A172 (cell line): ENCODE data around the gene NTM. TPM values are rescaled to one million over a fixed set of nuclear protein-coding genes. Genes with fewer than 3 reads are reported as not detected.

Source experiments
- DNase-seq: peaks from one replicate; pipeline ENCODE4 v3.0.0-alpha.2; 2015; ENCODE audit warnings: low spot score
- total RNA-seq: library from RNA; depleted of rRNA; stranded (reverse); fragments of >200 nt; shearing (Covaris generic); gene quantifications from 2 replicates; pipeline ENCODE4 v1.2.3, GENCODE V29; 2014

Gene NTM
- total RNA-seq, 1 experiment from 2014 or later: 1.4 TPM

DNA sequence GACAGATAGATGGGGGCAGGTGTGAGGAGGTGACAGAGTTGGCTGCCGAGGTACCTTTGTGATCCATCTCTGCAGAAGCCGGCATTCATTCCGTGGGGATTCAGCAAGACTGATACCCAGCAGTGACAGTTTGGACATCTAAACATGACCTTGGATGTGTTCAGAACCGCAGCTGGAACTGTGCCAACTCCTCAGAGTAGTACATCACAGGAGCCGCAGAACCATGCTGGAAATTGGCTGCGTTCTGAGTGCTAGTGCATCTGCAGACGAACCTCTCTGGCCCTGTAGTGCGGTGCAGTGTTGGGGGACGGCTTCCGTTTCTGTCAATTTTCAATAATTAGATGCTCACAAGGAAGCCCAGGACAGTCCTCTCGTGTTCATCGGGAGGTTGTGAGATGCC is 772.1 kb downstream of the NTM start:
- no peak for DNase-seq

DNA sequence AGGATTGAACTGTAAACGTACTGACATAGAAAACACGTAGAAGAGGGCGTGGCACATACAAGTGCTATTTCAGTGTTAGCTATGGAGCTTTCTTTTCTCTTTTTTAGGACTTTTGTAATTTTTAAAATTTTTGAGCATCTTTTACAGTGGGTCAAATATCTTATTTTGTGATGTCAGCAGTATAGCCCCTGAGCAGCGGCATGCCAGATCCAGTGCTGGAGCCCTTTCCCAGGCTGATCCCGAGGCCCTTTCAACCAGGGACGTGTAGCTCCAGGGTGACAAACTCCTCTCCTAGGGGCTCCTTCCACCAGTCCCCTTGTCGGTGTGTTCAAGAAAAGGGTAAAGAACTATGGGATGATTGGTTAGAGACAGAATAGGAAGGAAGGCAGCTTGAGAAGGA is 777.0 kb downstream of the NTM start:
- no peak for DNase-seq

DNA sequence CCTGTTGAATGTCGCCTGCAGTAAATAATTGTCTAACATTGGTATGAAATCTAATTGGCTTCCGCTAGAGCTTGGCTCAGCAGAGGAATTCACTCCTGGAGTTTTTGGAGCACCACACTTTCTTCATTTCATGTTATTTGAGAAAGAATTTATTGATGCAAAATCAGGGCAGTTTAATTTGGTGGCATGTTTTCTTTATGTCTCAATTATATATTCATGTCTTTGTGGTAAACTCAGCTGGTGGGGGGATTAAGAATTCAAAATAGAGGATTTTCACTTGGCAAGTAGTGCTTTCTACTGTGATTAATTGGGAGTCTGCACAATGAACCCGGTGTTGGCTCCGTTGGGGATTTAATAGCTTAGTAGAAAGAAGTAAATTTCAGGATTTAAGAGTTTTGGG is 784.4 kb downstream of the NTM start:
- no peak for DNase-seq

DNA sequence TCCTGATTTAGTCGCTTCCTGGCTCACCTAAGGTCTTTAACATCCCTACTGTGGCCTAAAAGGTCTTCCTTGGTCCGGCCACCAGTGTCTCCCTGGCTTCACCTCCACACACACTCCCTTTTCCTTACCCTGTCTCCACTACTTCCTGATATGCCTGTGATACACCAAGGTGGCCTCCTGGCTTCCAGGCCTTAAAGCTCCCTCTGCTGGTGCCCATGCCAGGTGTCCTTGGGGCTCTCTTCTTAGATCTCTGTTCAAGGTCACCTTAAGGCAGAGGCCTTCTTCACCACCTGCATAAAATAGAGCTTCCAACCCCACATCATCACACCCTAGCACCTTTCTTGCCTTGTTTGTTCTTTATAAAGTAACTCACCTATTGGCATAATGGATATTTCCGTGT is 787.7 kb downstream of the NTM start:
- no peak for DNase-seq

DNA sequence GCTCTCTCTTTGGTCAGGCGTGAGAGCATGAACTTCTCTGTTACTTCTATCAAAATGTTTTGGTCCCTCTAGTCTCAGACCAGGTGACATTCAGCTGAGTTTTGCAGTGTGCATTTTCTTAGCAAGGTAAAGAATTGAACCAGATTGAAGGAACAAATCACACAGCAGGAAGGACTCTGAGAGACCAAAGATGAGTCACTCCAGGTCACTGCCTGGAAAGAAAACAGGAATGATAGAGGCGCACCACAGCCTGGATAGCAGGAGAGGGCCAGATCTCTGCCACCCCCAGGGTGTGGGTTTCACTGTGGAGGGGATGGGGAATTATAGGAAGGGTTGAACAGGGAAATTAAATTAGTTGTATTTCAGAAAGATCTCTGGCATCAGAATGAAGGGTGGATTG is 788.3 kb downstream of the NTM start:
- no peak for DNase-seq

DNA sequence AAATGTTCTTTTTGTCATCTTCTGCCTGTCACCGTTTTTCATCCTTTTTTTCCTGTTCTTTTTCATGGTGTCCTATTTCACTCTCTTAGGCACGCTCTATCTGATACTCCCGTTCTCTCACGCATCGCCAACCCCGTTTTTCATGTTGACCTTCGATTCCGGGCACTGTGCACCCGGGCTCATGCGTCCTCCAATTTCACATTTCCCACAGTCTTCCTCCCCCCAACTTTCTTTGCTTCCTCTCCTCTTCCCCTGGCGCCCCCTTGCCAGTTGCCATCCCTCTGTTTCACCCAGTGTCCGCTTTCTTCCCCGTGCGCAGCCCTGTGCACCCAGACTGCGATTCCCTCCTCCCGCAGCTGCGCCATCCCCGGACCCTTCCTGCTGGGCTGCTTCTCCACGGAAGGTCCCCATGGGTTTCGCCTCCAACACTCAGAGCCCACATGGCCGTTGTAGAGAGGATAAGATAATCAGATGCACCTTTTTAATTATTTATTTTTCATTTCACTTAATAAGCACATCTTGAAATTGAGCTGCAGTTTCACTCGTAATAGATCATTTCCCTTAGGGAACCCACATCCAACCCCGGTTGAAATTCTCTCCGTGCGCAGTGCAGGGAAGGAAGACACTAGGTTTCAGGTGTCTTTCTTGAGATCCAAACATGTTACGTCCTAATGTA is 791.1 kb downstream of the NTM start:
- DNase-seq: no peak

DNA sequence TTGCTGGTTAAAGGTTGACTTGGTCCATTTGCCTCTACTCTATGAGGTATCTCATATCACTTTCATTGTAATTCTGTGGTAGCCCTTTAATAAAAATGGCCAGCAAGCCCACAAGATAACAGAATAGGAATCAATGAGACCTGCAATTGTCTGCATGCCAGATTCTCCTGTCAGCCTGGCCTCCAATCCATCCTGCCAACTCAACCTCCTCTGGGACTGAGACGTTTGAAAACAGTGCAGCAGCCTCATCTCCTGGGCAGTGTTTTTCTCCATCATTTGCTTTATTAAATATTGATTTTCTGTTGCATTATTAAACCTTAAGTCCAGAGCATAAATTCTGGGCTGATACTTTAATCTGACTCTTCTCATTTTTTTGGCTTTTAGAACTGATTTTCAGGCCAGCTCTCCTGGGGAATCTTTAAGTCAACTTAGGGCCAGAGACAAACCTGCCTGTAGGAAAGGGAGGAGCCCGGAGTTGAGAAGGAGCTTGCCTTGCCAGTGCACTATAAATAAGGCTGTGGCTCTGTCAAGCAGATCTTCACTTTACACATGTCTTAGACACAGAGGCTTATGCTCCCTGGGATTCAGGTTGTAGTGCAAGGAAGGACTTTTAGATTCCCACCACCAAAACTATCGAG is 798.0 kb downstream of the NTM start:
- DNase-seq: no peak

DNA sequence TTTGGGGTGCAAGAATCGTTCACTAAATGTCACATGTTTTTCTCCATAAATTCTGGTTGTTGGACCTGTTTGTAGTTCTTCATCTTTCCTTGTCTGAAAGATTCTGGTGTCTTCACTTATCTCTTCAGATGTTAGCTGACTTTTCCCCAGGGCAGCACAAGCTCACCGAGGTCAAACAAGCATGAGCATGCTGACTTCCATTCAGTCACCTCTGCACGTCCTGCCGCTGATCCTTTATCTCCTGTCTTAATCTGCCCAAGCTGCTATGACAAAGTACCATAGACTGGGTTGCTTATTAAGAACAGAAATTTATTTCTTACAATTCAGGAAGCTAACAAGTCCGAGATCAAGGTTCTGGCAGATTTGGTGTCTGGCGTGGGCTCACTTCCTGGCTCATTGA is 800.6 kb downstream of the NTM start:
- no peak for DNase-seq

DNA sequence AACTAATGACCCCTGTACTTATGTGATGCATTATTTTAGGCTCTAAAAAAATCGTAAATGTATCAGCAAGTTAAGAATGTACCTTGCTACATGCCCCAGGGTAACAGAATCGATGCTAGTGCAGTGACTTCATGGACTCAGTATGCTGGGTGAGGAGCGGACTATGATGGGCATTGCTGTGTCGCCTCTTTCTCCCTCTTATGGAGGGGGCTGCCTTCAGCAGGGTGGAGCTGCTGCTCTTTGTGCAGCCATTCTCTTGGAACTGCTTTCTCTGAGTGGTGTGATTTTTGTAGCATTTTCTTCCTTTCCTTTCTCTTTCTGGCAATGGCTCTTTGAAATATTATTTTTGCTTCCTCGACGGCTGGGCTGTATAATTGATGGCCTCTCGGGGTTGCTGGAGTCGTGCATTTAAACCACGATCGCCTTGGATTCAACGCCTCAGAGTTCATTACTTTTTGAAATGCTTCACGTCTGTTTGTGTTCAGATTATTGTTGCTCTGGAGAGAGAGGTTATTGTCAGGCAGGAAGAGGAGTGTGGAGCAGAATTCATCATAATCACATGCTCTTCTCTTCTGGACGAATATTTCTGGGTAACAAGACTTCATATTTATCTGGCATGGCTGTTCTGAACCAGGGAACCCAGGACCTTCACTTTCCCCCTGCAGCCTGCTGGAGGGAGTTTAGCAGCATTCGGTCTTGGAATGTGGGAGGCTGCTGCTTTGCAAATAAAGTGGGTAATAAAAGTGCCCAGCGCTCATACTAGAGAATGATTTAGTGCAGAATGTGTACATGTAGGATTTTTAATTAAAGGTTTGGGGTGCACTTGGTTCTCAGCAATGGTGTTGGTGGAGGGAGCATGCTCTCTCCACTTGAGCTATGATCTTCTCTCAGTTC is 804.2 kb downstream of the NTM start:
- DNase-seq: no peak

DNA sequence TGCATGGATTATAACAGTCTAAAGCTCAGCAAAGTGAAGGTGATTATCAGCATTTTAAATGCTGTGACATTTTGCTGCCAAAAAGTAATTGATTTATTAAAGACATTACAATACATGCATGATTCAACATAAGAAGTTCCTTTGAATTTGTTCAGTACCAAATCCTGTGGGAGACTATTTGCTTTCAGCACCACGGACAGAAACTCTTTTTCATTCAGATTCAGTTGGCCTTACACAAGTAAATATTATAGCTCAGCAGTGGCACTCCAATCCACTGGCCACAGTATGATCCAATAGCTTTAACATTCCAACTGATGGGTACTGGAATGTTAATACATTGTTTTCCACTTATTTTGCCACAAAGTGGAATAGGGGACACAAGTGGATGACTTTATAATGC is 806.7 kb downstream of the NTM start:
- peak; percentile 33 for DNase-seq

DNA sequence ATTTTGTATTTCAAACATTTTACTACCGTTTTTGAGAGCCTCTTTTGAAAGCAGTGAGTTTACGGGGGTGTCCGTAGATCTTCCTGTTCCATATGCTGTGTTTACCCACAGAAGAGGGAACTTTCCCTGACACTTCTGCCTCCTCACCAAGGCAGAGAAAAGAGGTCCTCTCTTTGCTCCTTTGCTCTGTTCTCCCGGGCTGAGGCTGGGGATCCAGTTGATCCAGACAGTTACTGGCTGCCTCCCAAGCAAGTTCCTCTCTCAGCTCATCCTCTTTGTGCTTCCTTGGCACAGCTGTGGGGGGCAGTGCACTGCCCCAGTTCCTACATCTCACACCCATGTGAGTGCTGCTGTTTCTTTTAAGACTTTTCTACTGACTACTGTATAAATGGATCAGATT is 813.7 kb downstream of the NTM start:
- DNase-seq: no peak

DNA sequence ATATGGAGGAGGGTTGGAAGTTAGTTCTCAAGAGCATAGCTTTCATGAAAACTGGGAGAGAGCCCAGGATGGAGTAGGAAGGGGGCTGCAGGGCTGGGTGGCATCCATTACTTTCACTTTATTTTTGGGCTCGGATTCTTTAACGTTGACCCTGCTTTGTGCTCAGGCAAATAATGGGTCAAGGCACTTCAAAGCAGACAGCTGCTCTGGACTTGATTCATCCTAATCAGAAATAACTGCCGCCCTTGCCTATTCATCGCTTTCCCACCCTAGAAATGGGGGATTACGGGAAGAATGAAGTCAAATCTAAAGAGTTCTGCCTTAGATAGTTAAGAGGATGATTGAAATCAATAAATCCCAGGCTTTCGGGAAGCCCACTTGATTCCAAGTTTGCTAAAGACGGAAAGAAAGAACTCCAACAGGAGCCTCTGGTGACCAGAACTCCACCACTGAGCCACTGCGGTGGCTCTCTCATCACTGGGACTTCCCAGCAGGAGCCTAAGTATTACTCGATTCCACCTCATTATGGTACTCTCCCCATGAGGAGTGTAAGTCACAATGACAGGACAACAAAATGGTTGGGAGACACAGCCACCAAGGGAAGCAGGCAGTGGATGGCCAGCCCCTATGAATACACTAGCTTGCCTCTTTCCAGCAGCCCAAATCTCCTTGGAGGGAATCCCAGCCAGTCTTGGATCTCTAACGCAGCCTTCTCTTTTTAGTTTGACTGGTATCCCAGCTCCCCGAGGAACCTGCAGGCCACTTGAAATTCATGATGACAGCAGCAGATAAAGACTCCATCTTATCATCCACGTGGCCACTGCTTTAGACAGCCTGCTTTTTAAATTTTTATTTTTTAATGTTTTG is 815.5 kb downstream of the NTM start:
- no peak for DNase-seq

DNA sequence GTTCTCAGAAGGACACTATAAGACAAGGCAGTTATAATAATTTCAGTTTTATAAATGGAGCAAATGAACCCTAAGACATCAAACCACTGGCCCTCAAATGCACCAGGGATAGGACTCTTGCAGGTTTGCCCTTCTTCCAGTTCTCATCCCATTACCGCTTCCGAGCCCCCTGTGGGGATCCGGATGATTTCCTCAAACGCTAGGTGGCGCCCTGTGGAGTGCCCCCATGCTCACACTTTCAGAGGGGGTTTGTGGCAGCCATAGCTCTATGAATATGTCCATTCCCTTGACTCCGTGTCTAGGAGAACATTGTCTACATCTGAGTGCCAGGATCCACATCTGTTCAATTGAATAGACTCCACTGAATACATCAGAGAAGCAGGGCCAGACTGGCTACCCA is 816.3 kb downstream of the NTM start:
- DNase-seq: no peak

DNA sequence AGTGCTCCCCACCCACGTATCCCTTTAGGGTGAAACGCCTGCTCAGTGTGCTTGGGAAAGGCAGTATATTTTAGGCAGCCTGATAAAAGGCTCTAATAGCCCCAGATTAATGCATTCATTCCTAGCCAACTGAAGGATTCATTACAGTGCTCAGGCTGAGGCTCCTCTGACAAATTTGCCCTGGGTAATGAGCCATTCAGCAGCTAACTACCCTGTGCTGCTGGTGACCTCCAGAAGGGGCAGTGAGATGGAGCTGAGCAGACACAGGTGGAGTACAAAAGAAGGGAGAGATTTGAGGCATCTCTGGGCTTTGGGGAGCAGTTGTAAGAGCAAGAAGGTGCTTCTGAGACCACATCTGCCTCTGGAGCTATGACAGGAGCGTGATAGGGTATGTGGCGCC is 817.0 kb downstream of the NTM start:
- DNase-seq: no peak

DNA sequence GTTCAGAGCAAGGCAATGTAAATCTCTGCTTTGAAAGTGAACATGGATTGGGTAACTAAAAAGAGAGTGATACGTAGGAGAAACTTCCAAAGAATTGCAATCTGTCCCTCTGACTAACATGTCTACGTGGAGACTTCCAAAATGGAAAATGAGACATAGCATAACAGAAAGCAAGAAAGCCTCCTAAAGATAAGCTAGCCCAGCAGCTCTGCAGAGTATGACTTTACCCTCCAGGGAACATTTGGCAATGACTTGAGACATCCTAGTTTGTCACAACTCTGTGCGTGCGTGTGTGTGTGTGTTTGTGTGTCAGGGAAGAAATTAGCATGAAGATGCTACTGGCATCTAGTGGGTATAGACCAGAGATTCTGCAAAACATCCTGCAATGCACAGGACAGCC is 817.4 kb downstream of the NTM start:
- no peak for DNase-seq

DNA sequence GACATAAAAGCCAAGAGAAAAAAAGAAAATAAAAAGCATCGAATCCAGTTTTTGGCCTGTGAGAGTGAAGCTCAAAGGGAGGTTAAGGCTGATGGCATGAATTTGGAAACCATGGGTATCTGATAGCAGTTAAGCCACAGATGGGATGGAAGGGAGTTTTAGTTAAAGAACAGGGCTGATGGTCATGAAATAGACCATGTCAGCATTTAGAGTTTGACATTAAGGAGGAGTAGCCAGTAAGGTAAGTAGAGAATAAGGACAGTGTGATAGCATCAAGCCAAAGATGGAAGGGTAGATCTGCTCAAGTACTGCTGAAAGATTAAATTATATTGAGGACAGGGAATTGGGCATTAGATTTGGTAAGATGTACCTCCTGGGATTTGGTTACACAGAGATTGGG is 826.5 kb downstream of the NTM start:
- DNase-seq: no peak

DNA sequence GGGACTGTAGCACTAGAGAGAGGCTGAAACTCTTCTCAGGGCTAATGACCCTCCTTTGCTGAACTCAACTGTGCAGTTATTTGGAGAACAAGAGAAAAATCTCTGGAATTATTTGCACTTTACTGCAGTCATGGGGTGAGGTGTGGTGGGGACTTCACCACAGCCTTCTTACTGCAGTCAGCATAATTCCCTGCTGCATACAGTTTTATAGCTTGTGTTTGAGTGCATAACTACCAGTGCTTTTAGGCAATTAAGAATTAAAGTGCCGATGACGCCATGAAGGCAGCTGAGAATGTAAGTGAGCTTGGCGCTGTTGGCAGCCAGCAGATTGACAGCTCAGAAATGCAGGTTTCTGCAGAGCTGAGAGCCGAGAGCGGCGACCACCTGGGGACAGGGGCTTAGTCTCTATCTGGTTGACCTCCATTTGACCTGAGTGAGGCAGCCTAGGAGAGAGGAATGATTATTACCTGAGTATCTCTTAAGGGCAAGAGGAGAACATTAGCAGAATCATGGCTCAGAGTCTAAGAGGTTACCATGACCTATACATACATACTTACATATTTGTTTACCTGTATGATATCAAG is 830.0 kb downstream of the NTM start:
- no peak for DNase-seq

DNA sequence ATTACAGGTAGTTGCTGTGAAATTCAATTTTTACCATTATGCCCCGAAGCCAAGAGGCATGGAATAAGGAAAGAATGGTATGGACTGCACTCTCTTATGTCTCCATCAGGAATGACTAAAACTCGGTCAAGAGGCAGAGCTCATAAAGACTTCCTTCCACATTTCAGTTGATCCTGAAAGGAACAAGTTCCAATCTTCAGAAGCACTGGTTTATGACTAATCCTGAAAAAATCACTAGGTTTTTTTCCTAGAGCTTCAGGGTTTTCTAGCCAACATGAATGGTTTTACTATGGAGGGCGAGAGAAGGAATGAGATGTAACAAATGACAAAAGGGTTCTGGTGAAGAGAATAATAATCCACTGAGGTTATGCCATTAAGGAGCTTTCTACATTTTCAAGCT is 832.2 kb downstream of the NTM start:
- no peak for DNase-seq

DNA sequence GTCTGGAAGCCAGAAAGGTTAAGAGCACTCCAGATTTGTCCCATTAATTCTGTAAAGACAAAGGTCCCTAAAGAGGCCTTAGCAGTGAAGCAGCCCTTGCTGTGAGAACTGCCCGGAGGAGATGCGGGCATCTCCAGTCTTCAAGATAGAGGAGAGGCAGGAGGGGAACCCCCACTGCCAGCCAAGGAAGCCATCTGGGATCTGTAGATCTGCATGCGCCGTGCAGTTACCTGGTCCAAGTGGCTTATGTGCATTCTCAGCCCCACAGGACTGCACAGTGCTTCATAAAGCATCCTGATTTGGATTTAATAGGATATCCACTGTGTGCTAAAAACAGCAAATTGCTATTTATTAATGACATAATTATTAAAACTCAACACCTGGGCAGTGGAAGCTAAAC is 834.6 kb downstream of the NTM start:
- DNase-seq: no peak

DNA sequence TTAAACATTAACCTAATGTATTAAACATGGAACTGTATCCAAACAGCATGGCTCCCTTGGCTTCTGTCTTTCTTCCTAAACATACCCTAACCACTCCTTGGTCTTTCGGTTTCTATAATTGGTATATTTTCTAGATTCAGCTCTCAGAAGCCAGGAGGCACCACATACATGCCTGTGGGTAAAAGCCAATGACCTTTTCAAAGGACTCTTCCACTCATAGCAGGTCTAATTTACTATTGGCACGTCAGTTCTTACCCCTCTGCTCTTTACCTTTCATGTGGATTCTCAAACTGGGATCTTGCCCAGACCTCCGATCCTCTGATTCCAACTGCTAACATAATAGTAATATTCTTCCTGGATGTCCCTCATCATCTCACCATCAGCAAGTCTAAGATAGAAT is 835.1 kb downstream of the NTM start:
- DNase-seq: no peak

DNA sequence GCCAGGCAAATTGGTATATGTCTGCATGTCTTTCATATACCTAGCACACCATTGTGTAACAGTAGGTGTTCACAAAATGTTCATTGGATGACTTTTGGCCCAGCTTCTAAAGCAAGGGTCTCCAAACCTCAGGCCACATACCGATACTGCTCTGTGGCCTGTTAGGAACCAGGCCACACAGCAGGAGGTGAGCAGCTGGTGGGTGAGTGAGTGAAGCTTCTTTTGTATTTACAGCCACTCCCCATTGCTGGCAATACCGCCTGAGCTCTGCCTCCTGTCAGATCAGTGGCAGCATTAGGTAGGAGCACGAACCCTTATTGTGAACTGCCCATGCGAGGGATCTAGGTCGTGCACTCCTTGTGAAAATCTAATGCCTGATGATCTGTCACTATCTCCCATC is 836.6 kb downstream of the NTM start:
- no peak for DNase-seq
